GM23248 (cell line): ENCODE measurements around the gene PTCH2. TPM values are rescaled to one million over a fixed set of nuclear protein-coding genes. Genes with fewer than 3 reads are reported as not detected.

Experiments
- DNase-seq: peaks from one replicate; pipeline ENCODE4 v3.0.0-alpha.2; 2015
- H2AFZ ChIP-seq: fragments of 200-600 bp; sonication (generic); 2 replicates; pipeline ENCODE4 v1.6.1; 2016; ENCODE audit warnings: antibody characterized with exemption
- H3F3A ChIP-seq: fragments of 200-600 bp; sonication (generic); 2 replicates; pipeline ENCODE4 v1.6.1; 2016; ENCODE audit warnings: mild to moderate bottlenecking, antibody characterized with exemption, mixed run types; ENCODE audit not compliant: insufficient read depth
- H3K27ac ChIP-seq: fragments of 200-600 bp; sonication (generic); 2 replicates; pipeline ENCODE4 v1.5.1; 2016; ENCODE audit warnings: mild to moderate bottlenecking
- H3K27me3 ChIP-seq: fragments of 200-600 bp; sonication (generic); replicated peaks from 2 replicates; pipeline ENCODE4 v1.6.1; 2016; ENCODE audit warnings: mild to moderate bottlenecking; ENCODE audit not compliant: insufficient read depth
- H3K36me3 ChIP-seq: fragments of 200-600 bp; sonication (generic); 2 replicates; pipeline ENCODE4 v1.6.1; 2016; ENCODE audit warnings: low read depth, mild to moderate bottlenecking
- H3K4me1 ChIP-seq: fragments of 200-600 bp; sonication (generic); 2 replicates; pipeline ENCODE4 v1.6.1; 2016; ENCODE audit warnings: mild to moderate bottlenecking; ENCODE audit not compliant: insufficient read depth
- H3K4me2 ChIP-seq: fragments of 200-600 bp; sonication (generic); one replicate; pipeline ENCODE4 v1.6.1; 2016; ENCODE audit warnings: mild to moderate bottlenecking; ENCODE audit not compliant: unreplicated experiment
- H3K4me3 ChIP-seq: fragments of 200-600 bp; sonication (generic); 2 replicates; pipeline ENCODE4 v1.5.1; 2016; ENCODE audit warnings: mild to moderate bottlenecking
- H3K79me2 ChIP-seq: fragments of 200-600 bp; sonication (generic); 2 replicates; pipeline ENCODE4 v1.6.1; 2016; ENCODE audit warnings: mild to moderate bottlenecking; ENCODE audit not compliant: insufficient read depth
- H3K9ac ChIP-seq: fragments of 200-600 bp; sonication (generic); 2 replicates; pipeline ENCODE4 v1.6.1; 2016; ENCODE audit warnings: mild to moderate bottlenecking
- H3K9me2 ChIP-seq: fragments of 200-600 bp; sonication (generic); 2 replicates; pipeline ENCODE4 v1.6.1; 2016; ENCODE audit warnings: mixed run types, mild to moderate bottlenecking, moderate library complexity; ENCODE audit not compliant: insufficient read depth
- H3K9me3 ChIP-seq: fragments of 200-600 bp; sonication (generic); one replicate; pipeline ENCODE4 v1.6.1; 2017; ENCODE audit warnings: low read depth
- H4K20me1 ChIP-seq: fragments of 200-600 bp; sonication (generic); 2 replicates; pipeline ENCODE4 v1.6.0; 2016; ENCODE audit not compliant: insufficient read depth
- EZH2 ChIP-seq: fragments of 200-600 bp; sonication (generic); IDR thresholded peaks from 2 replicates; pipeline ENCODE4 v1.6.1; 2018; ENCODE audit warnings: antibody characterized with exemption, mild to moderate bottlenecking; ENCODE audit not compliant: insufficient read depth, poor library complexity, severe bottlenecking
- EZH2phosphoT487 ChIP-seq: fragments of 200-600 bp; sonication (generic); IDR thresholded peaks from 2 replicates; pipeline ENCODE4 v1.6.1; 2018; ENCODE audit warnings: antibody characterized with exemption, moderate library complexity, mild to moderate bottlenecking, low read depth; ENCODE audit not compliant: insufficient read depth
- WGBS, 2 experiments: methylation state at CpG; one replicate each; pipeline ENCODE4 v1.1.6; 2015 to 2017; ENCODE audit warnings: low lambda C conversion rate in 2 of 2, low coverage in 1 of 2; ENCODE audit errors: missing lambda C conversion rate in 2 of 2; 5-methylcytosine and 5-hydroxymethylcytosine counted together
- in situ Hi-C: fragments of 300-500 bp; cut with MboI; formaldehyde crosslinking; loops from 2 replicates; pipeline ENCODE4 v1.15.0; 2020
- polyA plus RNA-seq: library from polyadenylated mRNA; unstranded; fragments of >200 nt; fragmentation: Nextera tagmentation; extraction: Ambion mirVana; gene quantifications from 2 replicates; pipeline ENCODE4 v1.2.1, GENCODE V29; 2016
- total RNA-seq: library from RNA; depleted of rRNA; stranded (reverse); fragments of >200 nt; shearing (Covaris generic); gene quantifications from 2 replicates; pipeline ENCODE4 v1.2.3, GENCODE V29; 2014

PTCH2 gene
- total and polyA plus RNA-seq, 2 experiments from 2014 or later = 0.05 to 0.11 TPM

GRCh38 chr1:44862829-44863401 is 19.9 kb upstream of the PTCH2 start:
- no peaks in the 10 kb centered on the region for H3K79me2 ChIP-seq
- H3K4me1 ChIP-seq = peaks cover 7% of the 10 kb centered on the region; the same call in 1 of the 2 replicates
- no peak overlapping the region for H2AFZ ChIP-seq
- H3F3A ChIP-seq = no peaks in the 10 kb centered on the region
- DNase-seq = peak; percentile 69
- H3K4me3 ChIP-seq = no peak overlapping the region
- no peaks in the 10 kb centered on the region for H3K9me3 ChIP-seq
- no peak overlapping the region for H3K9ac ChIP-seq
- no peaks in the 10 kb centered on the region for H4K20me1 ChIP-seq
- H3K27me3 ChIP-seq = no peaks in the 10 kb centered on the region
- peak overlapping the region; percentile 45; the same call in 1 of the 2 replicates for H3K27ac ChIP-seq
- H3K36me3 ChIP-seq = 0 out of 2 replicates have a peak, but pooled peaks cover 4% of the 10 kb centered on the region
- 80 to 82% methylated on average over 5 of the region's 5 CpGs for WGBS, 2 experiments
- H3K9me2 ChIP-seq = no peaks in the 10 kb centered on the region
- no peak overlapping the region for H3K4me2 ChIP-seq
- in situ Hi-C loops = no loop called here
- no peak for TF ChIP-seq EZH2
- no peak for TF ChIP-seq EZH2phosphoT487

GRCh38 chr1:44860891-44861425 is 17.9 kb upstream of the PTCH2 start:
- no peaks in the 10 kb centered on the region for H3K27me3 ChIP-seq
- TF ChIP-seq EZH2phosphoT487 (no peak), EZH2 (no peak)
- no peaks in the 10 kb centered on the region for H3F3A ChIP-seq
- H3K79me2 ChIP-seq = no peaks in the 10 kb centered on the region
- no peak overlapping the region for H3K4me3 ChIP-seq
- no peak overlapping the region for H3K27ac ChIP-seq
- no peaks in the 10 kb centered on the region for H3K9me3 ChIP-seq
- no peak overlapping the region for H3K9ac ChIP-seq
- no peak for DNase-seq
- peaks cover 7% of the 10 kb centered on the region; the same call in 1 of the 2 replicates for H3K4me1 ChIP-seq
- H2AFZ ChIP-seq = no peak overlapping the region
- 92 to 100% methylated on average over 1 of the region's 1 CpG for WGBS, 2 experiments
- H3K9me2 ChIP-seq = no peaks in the 10 kb centered on the region
- in situ Hi-C loops = no loop called here
- no peaks in the 10 kb centered on the region for H3K36me3 ChIP-seq
- no peaks in the 10 kb centered on the region for H4K20me1 ChIP-seq
- no peak overlapping the region for H3K4me2 ChIP-seq

DNA sequence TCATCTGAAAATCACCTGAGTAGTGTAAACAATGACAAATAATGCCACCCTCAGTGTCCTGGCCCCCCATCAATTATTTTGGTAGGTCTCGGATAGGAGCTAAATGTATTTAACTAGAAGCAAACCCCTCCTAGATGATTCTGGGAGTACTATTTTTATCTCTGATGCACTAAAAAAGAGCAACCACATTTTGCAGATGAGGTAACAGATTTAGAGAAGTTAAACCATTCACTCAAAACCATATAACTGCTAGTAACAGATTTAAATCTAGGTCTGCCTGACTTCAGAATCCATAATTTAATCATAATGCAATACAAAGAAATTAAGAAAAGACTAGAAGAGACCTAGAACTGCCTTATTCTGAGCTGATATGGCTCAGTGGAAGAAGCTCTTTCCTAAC is 17.3 kb upstream of the PTCH2 start:
- Histone ChIP-seq H3K9ac (no peak overlapping the region), H3K9me2 (no peaks in the 10 kb centered on the region), H3K4me1 (peaks cover 7% of the 10 kb centered on the region; the same call in 1 of the 2 replicates), H2AFZ (no peak overlapping the region), H4K20me1 (no peaks in the 10 kb centered on the region), H3K79me2 (no peaks in the 10 kb centered on the region), H3K27ac (no peak overlapping the region), H3K4me2 (no peak overlapping the region), H3K27me3 (no peaks in the 10 kb centered on the region), H3K4me3 (no peak overlapping the region), H3K9me3 (no peaks in the 10 kb centered on the region), H3K36me3 (no peaks in the 10 kb centered on the region), H3F3A (no peaks in the 10 kb centered on the region)
- WGBS, 2 experiments = 93 to 100% methylated on average over 1 of the region's 1 CpG
- TF ChIP-seq EZH2phosphoT487 (no peak), EZH2 (no peak)
- in situ Hi-C loops = no loop called here
- DNase-seq = no peak

- H3K36me3 ChIP-seq = no peaks in the 10 kb centered on the region; the same call in 1 of the 2 replicates
- in situ Hi-C loops = no loop called here
These were observed 14.4 kb upstream of the PTCH2 start for GRCh38 chr1:44857446-44857845.

More at GRCh38 chr1:44857446-44857845, 14.4 kb upstream of the PTCH2 start:
- Histone ChIP-seq H3K27ac (no peak overlapping the region), H3F3A (no peaks in the 10 kb centered on the region), H3K27me3 (no peaks in the 10 kb centered on the region), H3K9ac (no peak overlapping the region), H3K4me3 (no peak overlapping the region), H3K79me2 (no peaks in the 10 kb centered on the region), H3K9me3 (no peaks in the 10 kb centered on the region), H3K4me1 (no peaks in the 10 kb centered on the region), H2AFZ (no peak overlapping the region), H3K9me2 (no peaks in the 10 kb centered on the region), H3K4me2 (no peak overlapping the region), H4K20me1 (no peaks in the 10 kb centered on the region)
- no peak for DNase-seq
- TF ChIP-seq EZH2 = no peak
- 98 to 99% methylated on average over 7 of the region's 7 CpGs for WGBS, 2 experiments
